Measurements from ENCODE around the gene IL17RD.

IL17RD gene

GRCh38 chr3:57164657-57165573 lies at the start of gene IL17RD:
Gene IL17RD (minus strand): TSS chr3:57165353. CDS start chr3:57165286, 67 bp downstream.
- peak; percentile 49 for DNase-seq

- no peak for DNase-seq
Observed at GRCh38 chr3:57206423-57206822, 41.3 kb upstream of the IL17RD start.

GRCh38 chr3:57199895-57200297 lies 34.7 kb upstream of the IL17RD start, which contains the start of gene HESX1:
Gene HESX1 (minus strand): TSS chr3:57199978. CDS start chr3:57199918, 60 bp downstream.
- DNase-seq: no peak

GRCh38 chr3:57194641-57195040 lies 29.5 kb upstream of the IL17RD start:
- DNase-seq: no peak

- DNase-seq: no peak
Observed at GRCh38 chr3:57192028-57192427, 26.9 kb upstream of the IL17RD start.

GRCh38 chr3:57184526-57184925 lies 19.4 kb upstream of the IL17RD start:
- no peak for DNase-seq

- no peak for DNase-seq
Observed at GRCh38 chr3:57179580-57180410, 14.6 kb upstream of the IL17RD start.

GRCh38 chr3:57176045-57176444 lies 10.9 kb upstream of the IL17RD start:
- DNase-seq: no peak

- DNase-seq: no peak
Observed at GRCh38 chr3:57173687-57174086, 8.5 kb upstream of the IL17RD start.

GRCh38 chr3:57170946-57171345 lies 5.8 kb upstream of the IL17RD start:
- DNase-seq: no peak

GRCh38 chr3:57169872-57170623 lies 4.9 kb upstream of the IL17RD start:
- peak; percentile 9 for DNase-seq

- DNase-seq: no peak
Observed at GRCh38 chr3:57169108-57169507, 4.0 kb upstream of the IL17RD start.

- DNase-seq: no peak
Observed at GRCh38 chr3:57168151-57168550, 3.0 kb upstream of the IL17RD start.

GRCh38 chr3:57166660-57167059 lies 1.5 kb upstream of the IL17RD start:
- DNase-seq: no peak

GRCh38 chr3:57165641-57166040 lies 488 bp upstream of the IL17RD start:
- DNase-seq: no peak

GRCh38 chr3:57164217-57164656 lies 916 bp downstream of the IL17RD start:
- no peak for DNase-seq

GRCh38 chr3:57163751-57164150 lies 1.4 kb downstream of the IL17RD start:
- no peak for DNase-seq

GRCh38 chr3:57161915-57162314 lies 3.2 kb downstream of the IL17RD start:
- DNase-seq: no peak

- no peak for DNase-seq
Observed at GRCh38 chr3:57160765-57161538, 4.2 kb downstream of the IL17RD start.

- DNase-seq: no peak
Observed at GRCh38 chr3:57160076-57160764, 4.9 kb downstream of the IL17RD start.

All from NCI-H1436 (cell line).